NCI-H748 (cell line): ENCODE data around the gene COX5B.

Source experiments
- DNase-seq: peaks from one replicate; lab custom pipeline; 2025; ENCODE audit not compliant: unreplicated experiment; lab: John Stamatoyannopoulos, UW

COX5B gene

GRCh38 chr2:97653874-97654273 is 8.0 kb downstream of the COX5B start:
- no peak for DNase-seq

- DNase-seq, result no peak
Observed at GRCh38 chr2:97654309-97654708, 8.4 kb downstream of the COX5B start.

GRCh38 chr2:97654791-97655190 is 8.9 kb downstream of the COX5B start:
- no peak for DNase-seq

GRCh38 chr2:97656129-97656755 is 10.4 kb downstream of the COX5B start:
- no peak for DNase-seq

- DNase-seq, result no peak
Observed at GRCh38 chr2:97656905-97657587, 11.2 kb downstream of the COX5B start.

- DNase-seq, result no peak
Observed at GRCh38 chr2:97657986-97658690, 12.3 kb downstream of the COX5B start.

- DNase-seq, result no peak
Observed at GRCh38 chr2:97658691-97659157, 12.9 kb downstream of the COX5B start.

GRCh38 chr2:97659256-97660043 is 13.6 kb downstream of the COX5B start:
- DNase-seq, result no peak

GRCh38 chr2:97660044-97660774 is 14.3 kb downstream of the COX5B start:
- no peak for DNase-seq

GRCh38 chr2:97660775-97661389 is 15.0 kb downstream of the COX5B start:
- DNase-seq, result no peak

GRCh38 chr2:97661927-97662326 is 16.1 kb downstream of the COX5B start:
- DNase-seq, result no peak

- DNase-seq, result no peak
Observed at GRCh38 chr2:97662386-97662894, 16.6 kb downstream of the COX5B start.

GRCh38 chr2:97662895-97663625 is 17.2 kb downstream of the COX5B start:
- DNase-seq, result peak; percentile 77

GRCh38 chr2:97663626-97663961 is 17.7 kb downstream of the COX5B start:
- no peak for DNase-seq

GRCh38 chr2:97663962-97664635 is 18.2 kb downstream of the COX5B start, which contains the start of gene ACTR1B:
TSS of gene ACTR1B (minus strand) at chr2:97664044. CDS start at chr2:97663890, 154 bp downstream.
- DNase-seq, result peak; percentile 98

GRCh38 chr2:97664636-97664970 is 18.7 kb downstream of the COX5B start:
- DNase-seq, result peak; percentile 67

GRCh38 chr2:97669448-97669847 is 23.6 kb downstream of the COX5B start, which contains the start of gene C2orf92:
TSS of gene C2orf92 (plus strand) at chr2:97669713. CDS start at chr2:97669789, 76 bp downstream.
- DNase-seq, result no peak

- no peak for DNase-seq
Observed at GRCh38 chr2:97670471-97670870, 24.6 kb downstream of the COX5B start.

- no peak for DNase-seq
Observed at GRCh38 chr2:97671526-97671925, 25.7 kb downstream of the COX5B start.
